ENCODE measurements around the gene ZSCAN1. TPM values are rescaled to one million over a fixed set of nuclear protein-coding genes. Genes with fewer than 3 reads are reported as not detected.

The ZSCAN1 gene
- total and polyA plus RNA-seq, 12 donors, result 0.15 to 0.32 (median 0.28) TPM; not detected in 9

GRCh38 chr19:58083021-58083420 lies 49.2 kb downstream of the ZSCAN1 start:
- DNase-seq (no peak), ATAC-seq (no peak)
- intact Hi-C loops (cut with DNase I), result no loop called here
- no peaks in the 10 kb centered on the region for H3K4me1 ChIP-seq
- no peak overlapping the region for H3K27ac ChIP-seq
- no peak overlapping the region for H3K4me3 ChIP-seq
- 98 to 99% methylated on average over 3 of the region's 3 CpGs for WGBS, 2 donors
- peaks cover 0 to 99% (median 26%) of the 10 kb centered on the region in 11 donors for H3K9me3 ChIP-seq
- peaks cover 0 to 59% (median 45%) of the 10 kb centered on the region in 9 donors for H3K36me3 ChIP-seq
- no peaks in the 10 kb centered on the region for H3K27me3 ChIP-seq
- no peak for TF ChIP-seq CTCF (IDR thresholded peaks at IDR 0.05)

GRCh38 chr19:58084596-58085347 lies 50.9 kb downstream of the ZSCAN1 start:
- ATAC-seq (peak in 1 of 8 donors; percentile 54), DNase-seq (no peak)
- Histone ChIP-seq H3K9me3 (peaks cover 0 to 97% (median 26%) of the 10 kb centered on the region in 11 donors), H3K4me3 (no peak overlapping the region), H3K4me1 (no peaks in the 10 kb centered on the region), H3K27ac (no peak overlapping the region), H3K36me3 (peaks cover 0 to 73% (median 55%) of the 10 kb centered on the region in 9 donors), H3K27me3 (no peaks in the 10 kb centered on the region)
- WGBS, 2 donors, result 97 to 98% methylated on average over 67 to 69 of the region's 69 CpGs
- TF ChIP-seq CTCF (IDR thresholded peaks at IDR 0.05), result no peak
- intact Hi-C loops (cut with DNase I), result no loop called here

- Histone ChIP-seq H3K27me3 (no peaks in the 10 kb centered on the region), H3K27ac (no peak overlapping the region), H3K36me3 (peaks cover 0 to 79% (median 55%) of the 10 kb centered on the region in 9 donors), H3K9me3 (peaks cover 0 to 97% (median 26%) of the 10 kb centered on the region in 11 donors), H3K4me1 (no peaks in the 10 kb centered on the region), H3K4me3 (no peak overlapping the region)
- TF ChIP-seq CTCF (IDR thresholded peaks at IDR 0.05), result no peak
- intact Hi-C loops (cut with DNase I), result no loop called here
- 93 to 96% methylated on average over 29 of the region's 29 CpGs for WGBS, 2 donors
- DNase-seq, result no peak
- ATAC-seq, result peak in 1 of 8 donors; percentile 6
Measured at GRCh38 chr19:58085348-58085875, 51.6 kb downstream of the ZSCAN1 start.

- TF ChIP-seq CTCF (IDR thresholded peaks at IDR 0.05), result no peak
Measured at GRCh38 chr19:58086825-58087710, 53.2 kb downstream of the ZSCAN1 start.

More at GRCh38 chr19:58086825-58087710, 53.2 kb downstream of the ZSCAN1 start:
- H3K27ac ChIP-seq, result no peak overlapping the region
- ATAC-seq, result peak in 2 of 8 donors; percentile 29 to 30
- no peaks in the 10 kb centered on the region for H3K27me3 ChIP-seq
- H3K9me3 ChIP-seq, result peaks cover 0 to 97% (median 19%) of the 10 kb centered on the region in 11 donors
- no peaks in the 10 kb centered on the region for H3K4me1 ChIP-seq
- 96% methylated on average over 23 of the region's 23 CpGs for WGBS, 2 donors
- peaks cover 0 to 84% (median 55%) of the 10 kb centered on the region in 9 donors for H3K36me3 ChIP-seq
- no peak overlapping the region for H3K4me3 ChIP-seq
- no peak for DNase-seq
- intact Hi-C loops (cut with DNase I), result no loop called here

Data from heart right ventricle (tissue), 16 donors.